Fibroblast of lung (primary cell): ENCODE results near the gene ANP32D. TPM values are rescaled to one million over a fixed set of nuclear protein-coding genes. Genes with fewer than 3 reads are reported as not detected.
"Not testable (repeated sequence)": the region's sequence is repeated elsewhere in the genome, so short reads cannot be mapped to it uniquely, and the experiment has no call there.

Experiments used
- DNase-seq, 2 donors: peaks; one replicate each; pipeline versions ENCODE4 v3.0.0 to v3.0.0-alpha.2; 2010; ENCODE audit warnings: low read depth in 2 of 2
- H2AFZ ChIP-seq: 2 replicates; pipeline ENCODE4 v1.5.1; 2012; ENCODE audit warnings: low read length, control low read depth, inconsistent platforms
- H3K27ac ChIP-seq: 2 replicates; pipeline ENCODE4 v1.5.1; 2011; ENCODE audit warnings: low read length, control low read depth; ENCODE audit not compliant: insufficient read depth
- H3K27me3 ChIP-seq: 2 replicates; pipeline ENCODE4 v1.5.1; 2011; ENCODE audit warnings: mild to moderate bottlenecking, low read length; ENCODE audit not compliant: control insufficient read depth, insufficient read depth
- H3K36me3 ChIP-seq: 2 replicates; pipeline ENCODE4 v1.5.1; 2011; ENCODE audit warnings: low read length; ENCODE audit not compliant: control insufficient read depth, insufficient read depth
- H3K4me1 ChIP-seq: 2 replicates; pipeline ENCODE4 v1.5.1; 2011; ENCODE audit warnings: low read length; ENCODE audit not compliant: control insufficient read depth, insufficient read depth; ENCODE audit errors: extremely low read depth
- H3K4me2 ChIP-seq: 2 replicates; pipeline ENCODE4 v1.5.1; 2011; ENCODE audit warnings: low read length, control low read depth; ENCODE audit not compliant: insufficient read depth; ENCODE audit errors: extremely low read depth
- H3K4me3 ChIP-seq, 4 experiments: fragments of 200-600 bp in 1 of 4; sonication (generic) in 1 of 4; replicated peaks in 1 of 4; 2 replicates each; pipeline ENCODE4 v1.5.1; 2011 to 2016; ENCODE audit warnings: low read length in 4 of 4, low read depth in 3 of 4, mild to moderate bottlenecking in 3 of 4, control low read depth in 2 of 4, inconsistent platforms in 1 of 4, mixed read lengths in 1 of 4; ENCODE audit not compliant: insufficient read depth in 1 of 4; ENCODE audit errors: control extremely low read depth in 1 of 4
- H3K79me2 ChIP-seq: 2 replicates; pipeline ENCODE4 v1.5.1; 2012; ENCODE audit warnings: mild to moderate bottlenecking, low read length, inconsistent platforms; ENCODE audit not compliant: control insufficient read depth, insufficient read depth
- H3K9ac ChIP-seq: 2 replicates; pipeline ENCODE4 v1.5.1; 2011; ENCODE audit warnings: mild to moderate bottlenecking, low read length, control low read depth; ENCODE audit not compliant: insufficient read depth
- H3K9me3 ChIP-seq: 2 replicates; pipeline ENCODE4 v1.5.1; 2012; ENCODE audit warnings: low read depth, low read length; ENCODE audit not compliant: control insufficient read depth, insufficient read depth
- H4K20me1 ChIP-seq: 2 replicates; pipeline ENCODE4 v1.5.1; 2011; ENCODE audit warnings: low read length; ENCODE audit not compliant: control insufficient read depth, insufficient read depth; ENCODE audit errors: extremely low read depth
- EZH2 ChIP-seq: IDR thresholded peaks from 2 replicates; pipeline ENCODE4 v1.5.1; 2012; ENCODE audit warnings: low read length, control low read depth, mild to moderate bottlenecking; ENCODE audit errors: missing control alignments
- polyA plus RNA-seq, 2 donors: library from polyadenylated mRNA; depleted of rRNA in 1 of 2; stranded (reverse) in 1 of 2; unstranded in 1 of 2; fragments of >200 nt; gene quantifications; 2 replicates each; pipeline ENCODE4 v1.2.1, GENCODE V29; 2011 to 2012; ENCODE audit warnings: missing spikeins in 1 of 2
- total RNA-seq: library from RNA; depleted of rRNA; stranded (reverse); fragments of >200 nt; gene quantifications from 2 replicates; pipeline ENCODE4 v1.2.1, GENCODE V29; 2014
- TF ChIP-seq, protein P1 (sequence below), 2 donors: IDR thresholded peaks in 1 of 2; conservative IDR thresholded peaks in 1 of 2; 1 replicate in 1 of 2; 2 replicates in 1 of 2; pipeline ENCODE4 v1.5.1; 2011 to 2012; ENCODE audit warnings: low read length in 2 of 2, control low read depth in 1 of 2, inconsistent platforms in 1 of 2, low read depth in 1 of 2, mild to moderate bottlenecking in 1 of 2

Gene ANP32D
- total and polyA plus RNA-seq, 2 donors (not counting 1 experiment from before 2014, with no cell fraction given), result not detected

DNA sequence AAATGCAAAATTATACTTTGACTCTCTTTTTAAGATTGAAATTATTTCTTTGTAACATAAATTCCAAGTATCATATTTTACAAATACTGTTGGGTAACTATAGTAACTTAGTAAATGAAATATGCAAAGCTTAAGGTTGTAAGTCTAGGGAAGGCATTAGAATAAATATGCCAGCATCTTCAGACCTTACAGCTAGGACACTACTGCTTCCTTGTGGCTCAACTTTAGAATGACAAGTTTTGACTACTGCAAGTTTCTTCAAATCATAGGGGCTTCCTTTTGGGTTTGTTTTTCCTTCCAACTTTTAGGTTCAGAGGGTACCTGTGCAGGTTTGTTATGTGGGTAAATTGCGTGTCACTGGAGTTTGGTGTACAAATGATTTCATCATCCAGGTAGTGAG lies 17.7 kb upstream of the ANP32D start:
- Histone ChIP-seq H3K27me3 (peaks cover under 1% of the 10 kb centered on the region), H3K9me3 (no peaks in the 10 kb centered on the region)
- DNase-seq, result peak in 1 of 2 donors; percentile 19

DNA sequence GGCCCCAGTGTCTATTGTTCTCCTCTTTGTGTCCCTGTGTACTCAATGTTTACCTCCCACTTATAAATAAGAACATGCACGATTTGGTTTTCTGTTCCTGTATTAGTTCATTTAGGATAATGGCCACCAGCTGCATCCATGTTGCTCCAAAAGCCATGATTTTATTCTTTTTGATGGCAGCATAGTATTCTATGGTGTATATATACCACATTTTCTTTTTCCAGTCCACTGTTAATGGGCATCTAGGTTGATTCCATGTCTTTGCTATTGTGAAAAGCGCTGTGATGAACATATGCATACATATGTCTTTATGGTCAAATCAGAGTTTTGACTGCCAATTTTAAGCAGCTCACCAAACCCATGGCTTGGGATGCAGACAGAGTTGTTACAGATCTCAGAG lies 17.2 kb upstream of the ANP32D start:
- Histone ChIP-seq H4K20me1 (no peaks in the 10 kb centered on the region), H3K9me3 (no peaks in the 10 kb centered on the region), H2AFZ (no peak overlapping the region), H3K36me3 (no peaks in the 10 kb centered on the region), H3K9ac (no peak overlapping the region), H3K4me3 (no peak overlapping the region), H3K4me2 (no peak overlapping the region), H3K27ac (no peak overlapping the region), H3K4me1 (no peaks in the 10 kb centered on the region), H3K27me3 (peaks cover 3% of the 10 kb centered on the region), H3K79me2 (no peaks in the 10 kb centered on the region)
- TF ChIP-seq, protein P1, sequence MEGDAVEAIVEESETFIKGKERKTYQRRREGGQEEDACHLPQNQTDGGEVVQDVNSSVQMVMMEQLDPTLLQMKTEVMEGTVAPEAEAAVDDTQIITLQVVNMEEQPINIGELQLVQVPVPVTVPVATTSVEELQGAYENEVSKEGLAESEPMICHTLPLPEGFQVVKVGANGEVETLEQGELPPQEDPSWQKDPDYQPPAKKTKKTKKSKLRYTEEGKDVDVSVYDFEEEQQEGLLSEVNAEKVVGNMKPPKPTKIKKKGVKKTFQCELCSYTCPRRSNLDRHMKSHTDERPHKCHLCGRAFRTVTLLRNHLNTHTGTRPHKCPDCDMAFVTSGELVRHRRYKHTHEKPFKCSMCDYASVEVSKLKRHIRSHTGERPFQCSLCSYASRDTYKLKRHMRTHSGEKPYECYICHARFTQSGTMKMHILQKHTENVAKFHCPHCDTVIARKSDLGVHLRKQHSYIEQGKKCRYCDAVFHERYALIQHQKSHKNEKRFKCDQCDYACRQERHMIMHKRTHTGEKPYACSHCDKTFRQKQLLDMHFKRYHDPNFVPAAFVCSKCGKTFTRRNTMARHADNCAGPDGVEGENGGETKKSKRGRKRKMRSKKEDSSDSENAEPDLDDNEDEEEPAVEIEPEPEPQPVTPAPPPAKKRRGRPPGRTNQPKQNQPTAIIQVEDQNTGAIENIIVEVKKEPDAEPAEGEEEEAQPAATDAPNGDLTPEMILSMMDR (conservative IDR thresholded peaks at IDR 0.05 in 1 of 2, IDR thresholded peaks at IDR 0.05 in 1 of 2; ENCODE audit: low read depth in 1 of 2, low read length in 2 of 2), result no peak
- no peak for TF ChIP-seq EZH2
- no peak for DNase-seq

More for the DNA sequence above, 17.7 kb upstream of the ANP32D start:
- Histone ChIP-seq H3K4me1 (no peaks in the 10 kb centered on the region), H4K20me1 (no peaks in the 10 kb centered on the region), H3K79me2 (no peaks in the 10 kb centered on the region), H3K9ac (no peak overlapping the region), H3K36me3 (no peaks in the 10 kb centered on the region), H3K27ac (no peak overlapping the region), H3K4me3 (no peak overlapping the region), H3K4me2 (no peak overlapping the region), H2AFZ (no peak overlapping the region)
- TF ChIP-seq, protein P1 (conservative IDR thresholded peaks at IDR 0.05 in 1 of 2, IDR thresholded peaks at IDR 0.05 in 1 of 2; ENCODE audit: low read depth in 1 of 2, low read length in 2 of 2), result peak; percentile 4 to 9
- TF ChIP-seq EZH2, result no peak

- Histone ChIP-seq H2AFZ (no peak overlapping the region), H3K4me3 (no peak overlapping the region), H3K36me3 (no peaks in the 10 kb centered on the region), H3K9me3 (no peaks in the 10 kb centered on the region), H3K27ac (no peak overlapping the region), H3K79me2 (no peaks in the 10 kb centered on the region), H4K20me1 (no peaks in the 10 kb centered on the region), H3K4me2 (no peak overlapping the region), H3K4me1 (no peaks in the 10 kb centered on the region), H3K27me3 (peaks cover 3% of the 10 kb centered on the region), H3K9ac (no peak overlapping the region)
- no peak for DNase-seq
- no peak for TF ChIP-seq EZH2
- TF ChIP-seq, protein P1 (conservative IDR thresholded peaks at IDR 0.05 in 1 of 2, IDR thresholded peaks at IDR 0.05 in 1 of 2; ENCODE audit: low read depth in 1 of 2, low read length in 2 of 2), result no peak
Measured at GRCh38 chr12:48459259-48459658, 13.1 kb upstream of the ANP32D start.

- not testable (repeated sequence) for H3K4me2 ChIP-seq, H3K9ac ChIP-seq, DNase-seq, H3K27me3 ChIP-seq, H2AFZ ChIP-seq, H3K79me2 ChIP-seq, H3K4me3 ChIP-seq, H3K36me3 ChIP-seq, H3K9me3 ChIP-seq, H3K4me1 ChIP-seq, H3K27ac ChIP-seq, H4K20me1 ChIP-seq
Measured at GRCh38 chr12:48469027-48469426, 3.3 kb upstream of the ANP32D start.
